LNCaP clone FGC (cell line): ENCODE results near the gene RHEBL1.

ENCODE experiments used
- DNase-seq: peaks from one replicate; pipeline ENCODE4 v3.0.0-alpha.2; 2011; ENCODE audit warnings: low read depth
- H3K4me3 ChIP-seq: 2 replicates; pipeline ENCODE4 v1.5.1; 2011; ENCODE audit warnings: mild to moderate bottlenecking, low read depth, low read length, control low read depth
- TF ChIP-seq, protein P1 (sequence below): IDR thresholded peaks from 2 replicates; pipeline ENCODE4 v1.5.1; 2012; ENCODE audit warnings: mild to moderate bottlenecking; ENCODE audit not compliant: control insufficient read depth, insufficient read depth; ENCODE audit errors: extremely low read depth

The RHEBL1 gene

GRCh38 chr12:49058366-49059044 lies 11.3 kb downstream of the RHEBL1 start:
- no peak for DNase-seq

GRCh38 chr12:49057888-49058287 lies 11.9 kb downstream of the RHEBL1 start:
- DNase-seq: no peak
- peak overlapping the region; percentile 94 for H3K4me3 ChIP-seq
- TF ChIP-seq, protein P1, sequence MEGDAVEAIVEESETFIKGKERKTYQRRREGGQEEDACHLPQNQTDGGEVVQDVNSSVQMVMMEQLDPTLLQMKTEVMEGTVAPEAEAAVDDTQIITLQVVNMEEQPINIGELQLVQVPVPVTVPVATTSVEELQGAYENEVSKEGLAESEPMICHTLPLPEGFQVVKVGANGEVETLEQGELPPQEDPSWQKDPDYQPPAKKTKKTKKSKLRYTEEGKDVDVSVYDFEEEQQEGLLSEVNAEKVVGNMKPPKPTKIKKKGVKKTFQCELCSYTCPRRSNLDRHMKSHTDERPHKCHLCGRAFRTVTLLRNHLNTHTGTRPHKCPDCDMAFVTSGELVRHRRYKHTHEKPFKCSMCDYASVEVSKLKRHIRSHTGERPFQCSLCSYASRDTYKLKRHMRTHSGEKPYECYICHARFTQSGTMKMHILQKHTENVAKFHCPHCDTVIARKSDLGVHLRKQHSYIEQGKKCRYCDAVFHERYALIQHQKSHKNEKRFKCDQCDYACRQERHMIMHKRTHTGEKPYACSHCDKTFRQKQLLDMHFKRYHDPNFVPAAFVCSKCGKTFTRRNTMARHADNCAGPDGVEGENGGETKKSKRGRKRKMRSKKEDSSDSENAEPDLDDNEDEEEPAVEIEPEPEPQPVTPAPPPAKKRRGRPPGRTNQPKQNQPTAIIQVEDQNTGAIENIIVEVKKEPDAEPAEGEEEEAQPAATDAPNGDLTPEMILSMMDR: no peak

More at GRCh38 chr12:49058366-49059044, 11.3 kb downstream of the RHEBL1 start:
- TF ChIP-seq, protein P1: no peak
- H3K4me3 ChIP-seq: peak overlapping the region; percentile 94

- DNase-seq: peak; percentile 45
- TF ChIP-seq, protein P1: no peak
- peak overlapping the region; percentile 34 for H3K4me3 ChIP-seq
These were observed 13.6 kb downstream of the RHEBL1 start for GRCh38 chr12:49055978-49056754.

DNA sequence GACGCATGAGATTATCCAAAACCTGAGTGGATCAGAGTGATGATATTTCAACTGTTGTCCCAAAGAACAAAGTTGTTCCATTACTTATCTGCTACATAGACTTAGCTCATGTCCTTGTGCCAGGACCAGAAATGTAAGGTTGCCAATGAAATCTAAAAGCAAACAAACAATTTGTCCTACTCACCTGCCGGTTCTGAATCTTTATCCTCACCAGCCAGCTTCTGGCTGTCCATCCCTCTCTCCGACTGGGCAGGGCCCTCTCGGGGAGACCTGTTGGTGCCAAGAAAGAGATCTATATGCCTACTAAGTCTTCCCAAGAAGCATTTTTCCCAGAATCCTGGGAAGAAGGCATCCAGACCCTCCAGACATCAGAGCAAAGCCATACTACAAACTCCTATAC lies 14.7 kb downstream of the RHEBL1 start:
- DNase-seq: peak; percentile 85
- peak overlapping the region; percentile 34 for H3K4me3 ChIP-seq
- TF ChIP-seq, protein P1: no peak

GRCh38 chr12:49054524-49054923 lies 15.3 kb downstream of the RHEBL1 start:
- TF ChIP-seq, protein P1: no peak
- no peak overlapping the region for H3K4me3 ChIP-seq
- DNase-seq: no peak

DNA sequence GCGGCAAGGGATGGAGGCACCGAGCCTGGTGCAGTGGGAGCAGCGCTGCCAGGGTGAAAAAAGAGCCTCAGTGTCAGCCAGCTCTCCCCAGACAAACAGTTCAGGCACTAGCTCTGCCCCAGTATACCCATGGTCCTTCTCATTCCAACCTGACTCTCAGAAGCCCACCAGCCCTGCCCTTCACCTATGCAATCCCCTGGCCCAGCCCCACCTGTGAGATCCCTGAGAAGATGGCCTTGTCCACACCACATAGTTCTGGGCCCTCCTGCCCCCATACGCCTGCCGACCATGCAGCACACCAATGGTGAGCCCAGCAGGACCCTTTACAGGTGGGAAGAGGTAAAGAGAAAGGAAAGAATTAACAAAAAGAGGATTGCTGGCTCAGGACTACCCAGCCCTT lies 15.7 kb downstream of the RHEBL1 start:
- TF ChIP-seq, protein P1: no peak
- DNase-seq: no peak
- H3K4me3 ChIP-seq: no peak overlapping the region
